HG03558 (cell line): ENCODE measurements around the gene RAB1B.
"Not testable (repeated sequence)": the region's sequence is repeated elsewhere in the genome, so short reads cannot be mapped to it uniquely, and the experiment has no call there.

Experiments
- ATAC-seq: cut with Tn5 transposase; IDR thresholded peaks from one replicate; pipeline ENCODE4 v1.9.1; 2021; ENCODE audit warnings: moderate number of reproducible peaks; ENCODE audit not compliant: unreplicated experiment; ENCODE audit errors: extremely low read depth

The RAB1B gene

DNA sequence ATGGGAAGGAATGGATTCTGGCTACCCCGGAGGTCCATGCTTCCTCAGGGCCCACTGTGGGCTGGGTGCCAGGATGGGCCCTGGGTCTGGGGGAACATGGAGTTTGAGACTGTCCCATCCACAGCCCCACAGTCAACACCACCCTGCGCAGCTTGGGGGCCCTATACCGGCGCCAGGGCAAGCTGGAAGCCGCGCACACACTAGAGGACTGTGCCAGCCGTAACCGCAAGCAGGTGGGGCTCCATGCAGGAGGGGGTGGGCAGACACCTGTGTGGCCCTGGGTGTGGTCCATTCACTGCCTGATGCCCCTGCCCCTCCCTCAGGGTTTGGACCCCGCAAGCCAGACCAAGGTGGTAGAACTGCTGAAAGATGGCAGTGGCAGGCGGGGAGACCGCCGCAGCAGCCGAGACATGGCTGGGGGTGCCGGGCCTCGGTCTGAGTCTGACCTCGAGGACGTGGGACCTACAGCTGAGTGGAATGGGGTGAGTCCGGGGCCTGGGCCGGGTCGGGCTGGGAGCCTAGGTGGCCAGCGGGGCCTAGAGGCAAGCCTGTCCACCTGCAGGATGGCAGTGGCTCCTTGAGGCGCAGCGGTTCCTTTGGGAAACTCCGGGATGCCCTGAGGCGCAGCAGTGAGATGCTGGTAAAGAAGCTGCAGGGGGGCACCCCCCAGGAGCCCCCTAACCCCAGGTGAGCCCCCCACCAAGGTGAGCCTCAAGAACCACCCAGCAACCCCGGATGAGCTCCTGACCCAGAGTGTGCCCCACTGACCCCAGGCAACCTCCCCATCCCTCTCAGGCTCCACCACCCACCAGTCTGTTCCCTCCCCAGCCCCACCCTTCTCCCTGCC lies 2.7 kb upstream of the RAB1B start:
- no peak for ATAC-seq

DNA sequence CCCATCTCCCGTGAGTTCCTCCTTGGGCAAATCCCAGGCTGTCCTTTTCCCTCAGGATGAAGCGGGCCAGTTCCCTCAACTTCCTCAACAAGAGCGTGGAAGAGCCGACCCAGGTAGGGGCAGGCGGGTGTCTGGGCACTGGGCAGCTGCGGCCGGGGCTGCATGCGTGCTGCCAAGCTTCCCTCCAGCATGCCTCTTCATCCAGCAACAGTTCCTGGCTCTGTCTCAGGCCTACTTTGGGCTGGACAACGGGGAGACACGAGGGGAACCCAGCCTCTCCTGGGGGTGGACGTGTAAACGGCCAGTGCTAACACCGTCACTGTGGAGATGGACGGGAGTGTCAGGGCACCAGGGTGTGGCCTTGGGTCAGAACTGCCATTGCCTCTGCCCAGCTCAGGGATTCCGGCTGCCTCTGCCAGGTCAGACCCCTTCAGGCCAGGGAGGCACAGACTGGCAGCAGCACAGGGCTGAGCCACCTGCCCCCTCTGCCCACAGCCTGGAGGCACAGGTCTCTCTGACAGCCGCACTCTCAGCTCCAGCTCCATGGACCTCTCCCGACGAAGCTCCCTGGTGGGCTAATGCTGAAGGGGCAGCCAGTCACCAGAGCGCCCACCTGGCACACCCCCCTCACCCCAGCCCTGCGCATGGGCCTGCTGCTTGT lies 1.9 kb upstream of the RAB1B start:
- ATAC-seq: no peak

DNA sequence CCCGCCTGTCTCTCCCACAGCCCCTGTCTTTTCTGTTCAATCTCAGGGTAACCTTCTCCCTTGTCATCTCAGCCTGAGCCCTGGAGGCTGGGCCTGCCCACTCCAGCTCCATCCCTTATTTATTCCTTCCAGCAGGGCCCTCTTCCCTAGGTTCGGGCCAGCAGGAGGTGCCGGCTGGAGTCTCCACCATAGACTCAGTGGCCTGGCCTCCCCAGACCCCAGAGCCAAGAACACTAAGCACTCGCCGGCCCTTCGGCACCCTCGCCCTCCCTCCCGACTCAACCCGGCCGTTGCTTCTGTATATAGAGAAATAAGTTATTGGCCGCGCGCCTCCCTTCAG lies 1.4 kb upstream of the RAB1B start:
- ATAC-seq: no peak

DNA sequence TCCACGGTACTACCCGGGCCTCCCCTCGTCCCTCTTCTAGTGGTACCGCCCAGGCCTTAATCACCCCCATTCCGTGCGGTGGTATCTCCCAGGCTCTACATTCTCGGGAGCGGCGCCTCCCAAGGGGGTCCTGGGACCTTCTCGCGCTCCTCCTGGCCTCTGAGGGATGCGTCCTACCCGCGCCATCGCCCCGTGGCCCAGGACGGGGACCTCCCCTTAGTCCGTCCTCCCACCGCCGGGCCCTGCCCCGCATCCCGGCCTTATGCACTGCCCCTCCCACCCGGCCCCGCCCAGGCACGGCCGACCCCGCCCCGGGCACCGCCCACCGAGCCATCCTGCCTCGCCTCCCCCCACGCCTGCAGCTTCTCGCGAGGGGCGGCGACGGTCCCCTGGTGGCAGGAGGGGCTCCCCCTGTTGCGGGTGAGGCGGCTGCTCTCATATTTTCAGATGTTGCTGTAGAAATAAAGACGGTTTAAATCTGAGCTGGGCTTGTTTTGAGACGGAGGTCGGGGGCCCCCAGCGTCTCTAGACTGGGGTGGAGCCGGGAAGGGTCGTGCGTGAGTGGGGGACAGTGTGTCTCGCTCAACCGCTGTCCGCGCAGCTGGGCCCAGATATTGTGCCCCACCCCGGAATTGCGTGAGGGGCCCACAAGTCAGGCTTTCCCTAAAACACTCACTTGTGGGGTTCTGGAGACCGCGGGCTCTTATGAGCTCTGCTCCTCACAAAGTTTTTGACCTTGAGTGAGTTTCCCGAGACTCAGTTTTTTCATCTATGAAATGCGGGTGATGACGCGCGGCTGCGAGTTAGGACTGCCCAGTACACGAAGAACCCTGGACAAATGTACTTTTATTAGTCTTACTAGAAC lies 828 bp upstream of the RAB1B start:
- no peak for ATAC-seq

DNA sequence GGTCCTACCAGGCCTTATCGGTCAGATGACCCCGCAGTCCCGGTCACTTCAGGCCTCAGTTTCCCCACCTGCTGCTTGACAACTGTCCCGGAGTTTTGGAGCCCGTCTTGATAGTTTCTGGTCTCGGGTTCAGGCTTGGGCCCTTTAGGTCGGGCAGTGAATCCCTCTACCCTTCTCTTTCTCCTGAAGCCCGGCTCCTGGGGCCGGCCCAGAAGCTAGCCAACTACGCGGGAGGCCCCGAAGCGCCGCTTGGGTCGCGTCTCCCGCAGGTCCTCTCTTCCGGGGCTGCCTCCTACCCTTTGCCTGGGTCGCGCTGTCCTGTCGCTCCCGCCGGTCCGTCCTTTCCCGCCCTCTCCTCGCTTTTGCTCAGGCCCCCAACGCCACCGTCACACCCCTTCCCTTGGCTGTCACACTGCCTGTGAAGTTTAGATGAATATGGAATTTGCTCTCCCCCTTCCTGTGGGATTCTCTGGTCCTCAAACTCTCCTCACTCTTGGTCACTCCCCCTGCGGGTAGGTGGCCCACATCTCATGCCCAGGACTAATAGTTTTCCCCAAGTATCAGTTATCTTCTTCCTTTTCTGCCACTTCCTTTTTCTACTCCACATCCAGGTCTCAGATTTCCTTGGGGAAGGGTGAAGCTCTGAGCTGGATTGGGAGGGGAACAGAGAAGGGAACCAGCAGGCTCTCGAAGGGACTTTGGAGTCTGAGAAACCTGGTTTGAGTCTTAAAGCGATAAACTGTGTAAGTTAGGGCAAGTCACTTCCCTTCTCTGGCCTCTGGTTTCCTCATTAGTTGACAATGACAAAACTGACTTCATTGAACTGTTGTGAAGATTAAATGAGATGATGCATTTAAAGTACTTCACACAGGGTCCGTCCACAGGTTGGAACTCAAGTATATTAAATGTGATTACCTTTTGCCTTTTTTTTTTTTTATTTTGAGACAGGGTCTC lies 790 bp downstream of the RAB1B start:
- no peak for ATAC-seq

DNA sequence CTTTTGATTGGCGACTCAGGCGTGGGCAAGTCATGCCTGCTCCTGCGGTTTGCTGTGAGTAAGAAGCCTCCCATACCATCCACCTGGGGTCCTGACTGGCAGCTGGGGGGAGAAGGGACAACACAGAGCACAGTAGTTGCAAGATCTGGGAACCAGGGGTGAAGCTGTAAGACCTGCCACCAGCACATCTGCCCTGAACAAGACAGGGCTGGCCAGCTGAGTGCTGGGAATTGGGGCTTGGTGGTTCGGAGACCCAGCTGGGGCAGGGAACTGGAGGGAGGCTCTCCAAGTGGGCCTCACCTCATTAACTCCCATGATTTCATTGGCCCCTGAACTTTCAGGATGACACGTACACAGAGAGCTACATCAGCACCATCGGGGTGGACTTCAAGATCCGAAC lies 3.4 kb downstream of the RAB1B start:
- no peak for ATAC-seq

DNA sequence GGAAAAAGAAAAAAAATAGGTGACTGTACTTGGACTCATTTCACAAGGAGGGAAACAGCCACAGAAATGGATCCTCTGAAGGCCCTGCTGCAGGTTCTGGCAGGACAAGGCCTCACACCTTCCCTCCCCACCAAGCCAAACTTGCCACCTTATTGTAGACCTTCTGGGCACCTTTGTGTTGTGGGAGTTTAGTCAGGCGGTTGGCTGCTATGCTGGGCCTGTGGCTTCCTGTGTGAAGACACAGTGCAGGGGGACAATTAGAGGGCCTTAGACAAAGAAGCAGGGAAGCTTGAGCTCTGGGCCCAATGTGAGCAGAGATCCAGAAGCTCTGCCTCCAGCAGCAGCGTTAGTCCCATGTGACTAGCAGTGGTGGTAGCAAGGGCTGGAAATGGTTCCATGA lies 4.2 kb downstream of the RAB1B start:
- no peak for ATAC-seq

DNA sequence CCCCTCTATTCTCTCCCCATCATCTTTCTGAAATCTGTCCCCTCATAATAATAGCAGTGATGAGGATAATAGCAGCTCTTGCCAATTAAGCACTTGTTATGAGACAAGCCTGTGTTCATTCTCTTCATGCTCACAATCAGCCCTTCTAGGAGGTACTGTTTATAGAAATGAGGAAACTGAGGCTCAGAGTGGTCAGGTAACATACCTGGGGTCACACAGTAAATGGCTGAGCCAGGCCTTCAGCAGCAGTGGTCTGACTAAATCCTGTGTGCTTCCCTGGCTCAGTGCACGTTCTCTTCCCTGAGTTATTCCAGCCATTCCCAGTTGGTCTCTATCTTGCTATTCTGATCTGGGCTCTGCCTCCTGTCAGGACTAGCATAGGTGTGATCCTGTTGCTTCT lies 5.8 kb downstream of the RAB1B start:
- no peak for ATAC-seq

DNA sequence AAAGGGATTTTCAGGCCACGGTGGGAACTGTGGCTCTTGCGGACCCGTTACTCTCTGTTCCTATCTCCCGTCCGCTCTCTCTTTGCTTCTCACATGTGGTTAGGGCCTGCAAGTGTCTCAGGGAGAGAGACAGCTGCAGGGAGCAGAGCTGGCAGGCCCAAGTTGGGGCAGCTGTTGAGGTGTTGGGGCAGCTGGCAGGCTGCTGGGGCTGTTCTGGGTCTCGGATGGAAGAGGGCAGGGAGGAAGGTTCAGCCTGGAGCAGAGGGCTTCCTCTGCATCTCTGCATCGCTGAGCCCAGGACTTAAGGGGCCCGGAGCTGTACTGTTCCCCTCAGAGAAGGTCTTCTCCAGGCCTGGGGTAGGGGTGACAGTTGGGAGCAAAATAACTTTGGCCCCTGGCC lies 7.0 kb downstream of the RAB1B start:
- no peak for ATAC-seq

DNA sequence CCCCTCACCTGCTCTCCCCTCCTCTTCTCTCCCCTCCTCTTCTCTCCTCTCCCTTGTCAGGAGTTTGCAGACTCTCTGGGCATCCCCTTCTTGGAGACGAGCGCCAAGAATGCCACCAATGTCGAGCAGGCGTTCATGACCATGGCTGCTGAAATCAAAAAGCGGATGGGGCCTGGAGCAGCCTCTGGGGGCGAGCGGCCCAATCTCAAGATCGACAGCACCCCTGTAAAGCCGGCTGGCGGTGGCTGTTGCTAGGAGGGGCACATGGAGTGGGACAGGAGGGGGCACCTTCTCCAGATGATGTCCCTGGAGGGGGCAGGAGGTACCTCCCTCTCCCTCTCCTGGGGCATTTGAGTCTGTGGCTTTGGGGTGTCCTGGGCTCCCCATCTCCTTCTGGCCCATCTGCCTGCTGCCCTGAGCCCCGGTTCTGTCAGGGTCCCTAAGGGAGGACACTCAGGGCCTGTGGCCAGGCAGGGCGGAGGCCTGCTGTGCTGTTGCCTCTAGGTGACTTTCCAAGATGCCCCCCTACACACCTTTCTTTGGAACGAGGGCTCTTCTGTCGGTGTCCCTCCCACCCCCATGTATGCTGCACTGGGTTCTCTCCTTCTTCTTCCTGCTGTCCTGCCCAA lies 7.7 kb downstream of the RAB1B start:
- no peak for ATAC-seq

DNA sequence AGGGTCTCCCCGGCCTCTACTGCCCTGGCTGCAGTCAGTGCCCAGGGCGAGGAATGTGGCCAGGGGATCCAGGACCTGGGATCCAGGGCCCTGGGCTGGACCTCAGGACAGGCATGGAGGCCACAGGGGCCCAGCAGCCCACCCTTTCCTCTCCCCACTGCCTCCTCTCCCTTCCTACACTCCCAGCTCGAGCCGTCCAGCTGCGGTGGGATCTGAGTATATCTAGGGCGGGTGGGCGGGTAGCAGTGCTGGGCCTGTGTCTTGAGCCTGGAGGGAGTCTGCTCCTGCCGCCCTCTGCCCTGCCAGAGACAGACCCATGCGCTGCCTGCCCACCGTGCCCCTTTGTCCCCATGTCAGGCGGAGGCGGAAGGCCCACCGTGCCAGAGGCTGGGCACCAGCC lies 8.2 kb downstream of the RAB1B start:
- not testable (repeated sequence) for ATAC-seq

DNA sequence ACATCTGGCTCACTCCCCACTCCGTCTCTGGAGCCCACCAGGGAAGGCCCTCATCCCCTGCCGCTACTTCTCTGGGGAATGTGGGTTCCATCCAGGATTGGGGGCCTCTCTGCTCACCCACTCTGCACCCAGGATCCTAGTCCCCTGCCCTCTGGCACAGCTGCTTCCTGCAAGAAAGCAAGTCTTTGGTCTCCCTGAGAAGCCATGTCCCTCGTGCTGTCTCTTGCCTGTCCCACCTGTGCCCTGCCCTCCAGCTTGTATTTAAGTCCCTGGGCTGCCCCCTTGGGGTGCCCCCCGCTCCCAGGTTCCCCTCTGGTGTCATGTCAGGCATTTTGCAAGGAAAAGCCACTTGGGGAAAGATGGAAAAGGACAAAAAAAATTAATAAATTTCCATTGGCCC lies 8.6 kb downstream of the RAB1B start:
- not testable (repeated sequence) for ATAC-seq

DNA sequence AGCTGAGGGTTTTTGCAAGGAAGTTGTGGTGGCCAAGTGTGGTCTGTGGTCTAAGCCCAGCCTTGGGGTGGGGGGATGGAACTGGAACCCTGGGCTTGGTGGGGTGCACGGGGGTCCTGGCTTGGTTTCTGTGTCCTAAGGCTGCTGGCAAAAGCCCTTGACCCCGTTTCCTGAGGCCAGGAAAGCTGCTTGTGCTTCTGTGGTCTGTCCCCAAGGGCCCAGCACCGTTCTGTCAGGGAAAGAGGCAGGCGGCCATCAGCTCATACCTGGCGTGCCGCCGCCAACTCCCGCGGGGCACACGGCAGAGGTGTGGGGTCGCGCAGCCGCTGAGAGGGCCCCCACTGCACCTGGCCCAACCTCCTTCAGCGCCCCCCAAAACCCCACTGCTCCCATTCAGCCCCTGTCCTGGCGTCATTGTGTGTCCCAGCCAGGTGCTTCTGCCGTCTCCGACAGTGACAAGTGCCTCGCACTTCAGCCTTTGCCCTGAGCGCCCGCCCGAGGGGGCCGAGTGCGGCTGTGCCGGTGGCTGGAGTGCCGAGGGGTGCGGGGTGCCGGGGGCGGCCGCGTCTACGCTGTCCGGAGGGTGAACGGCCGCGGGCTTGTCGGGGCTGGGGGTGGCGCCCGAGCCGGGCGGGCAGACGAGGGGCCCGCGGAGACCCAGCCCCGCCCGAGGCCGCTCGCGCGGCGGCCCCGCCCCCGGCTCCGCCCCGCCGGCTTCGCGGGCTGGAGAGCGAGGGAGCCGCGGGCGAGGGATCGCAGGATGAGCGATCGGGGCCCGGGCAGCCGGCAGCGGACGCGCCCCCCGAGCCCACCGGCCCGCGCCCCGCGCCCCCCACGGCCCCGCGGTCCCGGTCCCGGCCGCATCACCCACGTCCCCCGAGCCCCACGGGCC lies 9.3 kb downstream of the RAB1B start, which contains the start of gene CNIH2:
Gene CNIH2, plus strand, starts transcription at position 705 of the 892 bp plus-strand sequence. CDS start 282 bp downstream, outside the sequence.
- no peak for ATAC-seq

DNA sequence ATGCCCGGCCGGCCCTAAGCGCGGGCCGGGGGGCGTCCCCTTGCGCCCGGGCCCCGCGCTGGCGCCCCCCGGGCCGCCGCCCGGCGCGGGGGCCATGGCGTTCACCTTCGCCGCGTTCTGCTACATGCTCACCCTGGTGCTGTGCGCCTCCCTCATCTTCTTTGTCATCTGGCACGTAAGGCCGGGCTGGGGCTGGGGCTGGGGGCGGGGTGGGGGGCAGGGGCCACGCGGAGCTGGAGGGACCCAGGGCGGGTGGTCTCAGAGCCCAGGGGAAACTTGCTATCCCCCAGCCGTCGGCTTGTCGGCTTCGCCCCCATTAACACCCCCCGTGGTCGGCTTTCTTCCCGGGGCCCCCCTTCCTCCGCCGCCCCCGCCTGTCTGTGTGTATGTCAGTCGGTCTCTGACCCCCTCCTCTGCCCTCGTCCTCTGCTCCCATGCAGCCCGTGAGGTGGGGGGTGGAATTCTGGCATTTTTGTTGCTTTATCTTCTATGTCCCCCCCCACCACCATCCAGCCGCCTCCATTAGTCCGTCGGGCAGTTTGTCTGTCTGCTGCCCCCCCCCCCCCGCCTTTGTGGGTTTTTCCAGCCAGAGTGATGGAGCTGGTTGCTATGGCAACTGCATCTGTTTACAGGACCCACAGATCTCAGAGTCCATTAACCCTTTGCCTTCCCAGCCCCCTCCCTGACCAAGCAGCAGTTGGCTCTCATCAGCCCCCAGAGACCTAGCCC lies 10.1 kb downstream of the RAB1B start:
- no peak for ATAC-seq

DNA sequence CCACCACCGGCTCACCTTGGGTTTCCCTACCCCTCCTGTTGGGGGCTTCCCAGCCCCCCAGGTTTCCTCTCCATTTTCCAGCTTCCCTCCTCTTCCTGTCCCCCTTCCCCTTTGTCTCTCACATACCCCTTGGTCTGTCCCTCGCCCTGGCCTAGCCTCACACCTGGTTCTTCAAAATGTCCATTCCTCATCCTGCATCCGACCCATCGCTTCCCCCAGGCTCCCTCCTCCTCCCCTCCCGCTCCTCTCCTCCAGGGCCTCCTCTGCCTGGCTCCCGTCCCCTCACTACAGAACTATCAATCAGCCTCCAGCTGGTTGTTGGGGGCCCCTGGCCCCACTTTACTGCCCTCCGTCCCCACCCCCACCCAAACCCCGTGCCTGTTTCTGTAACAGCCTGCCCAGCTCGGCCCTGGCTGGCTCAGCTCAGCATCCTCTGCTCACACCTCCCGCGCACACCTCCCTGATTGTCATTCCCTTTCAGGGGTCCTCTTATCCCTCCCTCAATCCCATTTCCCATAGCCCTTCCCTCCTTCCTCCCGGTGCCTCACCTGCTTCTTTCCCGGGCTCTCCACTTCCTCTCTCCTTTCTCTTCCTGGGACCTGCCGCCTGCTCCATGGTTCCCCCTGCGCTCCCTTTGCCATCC lies 10.8 kb downstream of the RAB1B start:
- no peak for ATAC-seq

DNA sequence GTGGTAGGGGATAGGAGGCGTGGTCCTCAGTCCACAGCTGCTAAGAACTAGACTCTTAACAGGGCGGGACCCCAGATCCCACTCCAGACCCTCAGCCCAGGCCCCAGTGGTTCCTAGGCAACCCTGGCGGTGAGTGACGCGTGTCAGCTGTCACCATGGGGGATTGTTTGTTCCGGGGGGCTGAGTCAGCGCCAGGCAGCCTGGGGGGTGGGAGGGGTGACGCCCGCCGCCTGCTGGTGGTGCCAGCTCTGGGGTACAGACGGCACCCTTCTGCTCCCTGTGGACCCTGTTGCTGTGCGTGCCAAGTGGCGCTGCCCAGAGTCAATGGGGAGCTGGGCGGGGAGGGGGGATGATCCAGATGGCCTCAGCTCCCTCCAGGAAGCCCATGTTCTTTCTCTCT lies 12.0 kb downstream of the RAB1B start:
- ATAC-seq: no peak

DNA sequence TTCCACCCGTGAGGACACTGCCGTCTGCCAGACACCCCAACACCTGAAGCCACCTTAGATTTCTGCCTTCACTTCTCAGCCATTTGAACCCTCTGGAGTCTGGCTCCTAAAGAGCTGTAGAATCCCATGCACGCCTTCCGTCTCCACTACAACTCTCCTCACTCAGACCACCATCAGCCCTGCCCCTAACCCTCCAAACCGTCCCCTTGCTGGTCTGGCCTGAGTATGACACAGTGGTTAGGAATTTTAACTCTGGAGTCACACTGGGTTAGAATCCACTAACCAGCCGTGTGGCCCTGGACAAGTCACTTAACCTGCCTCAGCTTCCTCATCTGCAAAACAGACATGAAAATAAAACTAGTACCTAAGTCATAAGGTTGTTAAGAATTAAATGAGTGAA lies 12.6 kb downstream of the RAB1B start:
- no peak for ATAC-seq
